HG02798 (cell line): ENCODE data around the gene ERC1.

Experiments
- ATAC-seq: cut with Tn5 transposase; IDR thresholded peaks from one replicate; pipeline ENCODE4 v1.9.1; 2021; ENCODE audit warnings: mild to moderate bottlenecking; ENCODE audit not compliant: unreplicated experiment, poor library complexity

ERC1 gene

DNA sequence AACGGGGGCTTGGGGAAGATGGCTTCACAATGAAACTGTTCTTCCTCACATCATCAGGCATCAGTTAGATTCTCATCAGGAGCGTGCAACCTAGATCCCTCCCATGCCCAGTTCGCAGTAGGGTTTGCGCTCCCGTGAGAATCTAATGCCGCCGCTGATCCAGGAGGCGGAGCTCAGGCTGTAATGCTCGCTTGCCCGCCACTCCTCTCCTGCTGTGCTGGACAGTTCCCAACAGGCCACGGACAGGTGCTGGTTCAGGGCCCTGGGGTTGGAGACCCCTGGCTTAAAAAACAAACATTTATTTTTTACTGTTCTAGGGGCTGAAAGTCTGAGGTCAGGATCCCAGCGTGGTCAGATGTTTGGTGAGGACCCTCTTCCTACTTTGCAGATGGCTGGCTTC, 422.9 kb downstream of the ERC1 start:
- ATAC-seq: no peak

DNA sequence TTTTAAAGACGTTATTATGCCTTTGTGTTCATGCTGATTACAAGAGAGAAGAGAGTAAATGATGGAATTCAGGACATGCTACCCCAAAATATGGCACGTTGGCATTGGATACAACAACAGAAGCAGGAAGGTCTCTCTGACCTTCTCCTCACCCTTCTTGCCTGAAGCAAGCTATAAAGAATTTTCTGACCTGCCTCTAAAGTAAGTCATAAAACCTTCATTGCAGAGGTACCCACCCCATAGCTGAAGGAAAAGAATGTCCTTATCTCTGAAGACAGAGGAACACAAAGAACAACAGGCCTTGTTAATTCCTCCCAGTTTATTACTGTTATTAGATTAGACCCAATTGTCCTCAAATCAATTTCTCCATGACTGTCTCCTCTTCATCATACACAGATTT, 427.1 kb downstream of the ERC1 start:
- no peak for ATAC-seq

DNA sequence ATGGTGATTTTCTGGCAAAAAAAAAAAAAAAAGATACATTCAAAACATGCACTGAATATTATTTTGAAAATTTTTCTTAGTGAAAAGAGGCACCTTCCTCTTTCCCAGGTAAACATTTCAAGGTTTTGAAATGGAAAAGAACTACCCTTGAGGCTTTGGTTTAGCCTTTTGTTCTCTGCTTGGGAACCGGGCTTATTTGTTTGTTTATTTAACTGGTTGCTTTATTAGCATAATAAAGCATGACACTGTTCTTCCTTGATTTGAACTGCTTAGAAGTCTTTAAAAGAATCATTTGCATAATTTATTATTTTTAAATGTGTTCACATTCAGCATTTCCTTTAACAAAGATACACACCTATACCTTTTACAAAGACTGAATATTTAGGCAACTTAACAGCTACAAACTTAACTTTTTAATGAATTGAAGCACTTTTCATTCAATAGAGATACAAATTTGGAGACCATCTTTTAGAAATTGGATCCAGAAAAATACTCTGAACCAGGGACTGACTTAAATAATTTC, 428.9 kb downstream of the ERC1 start:
- no peak for ATAC-seq

DNA sequence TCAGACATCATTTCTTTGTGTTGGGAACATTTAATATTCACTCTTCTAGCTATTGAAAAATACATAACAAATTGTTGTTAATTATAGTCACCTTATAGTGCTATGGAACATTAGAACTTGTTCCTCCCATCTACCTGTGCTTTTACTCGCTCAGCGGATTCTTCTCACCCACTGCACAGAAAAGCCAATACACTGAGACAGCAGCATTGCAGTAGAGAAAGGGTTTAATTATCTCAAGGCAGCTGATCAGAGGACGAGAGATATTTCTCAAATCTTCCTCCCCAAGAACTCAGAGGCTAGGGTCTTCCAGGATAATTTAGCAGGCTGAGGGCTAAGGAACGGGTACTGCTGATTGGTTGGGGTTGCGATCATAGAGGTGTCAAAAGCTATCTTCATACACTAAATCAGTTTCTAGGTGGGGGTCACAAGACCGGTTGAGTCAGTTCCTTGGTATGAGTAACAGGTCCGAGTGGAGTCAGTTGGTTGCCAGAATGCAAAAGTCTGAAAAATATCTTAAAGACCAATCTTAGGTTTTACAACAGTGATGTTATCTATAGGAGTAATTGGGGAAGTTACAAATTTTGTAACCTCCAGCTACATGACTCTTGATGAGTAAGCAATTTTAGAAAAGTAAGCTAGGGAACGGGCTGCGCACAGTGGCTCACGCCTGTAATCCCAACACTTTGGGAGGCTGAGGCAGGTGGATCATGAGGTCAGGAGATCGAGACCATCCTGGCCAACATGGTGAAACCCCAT, 430.2 kb downstream of the ERC1 start:
- ATAC-seq: no peak

DNA sequence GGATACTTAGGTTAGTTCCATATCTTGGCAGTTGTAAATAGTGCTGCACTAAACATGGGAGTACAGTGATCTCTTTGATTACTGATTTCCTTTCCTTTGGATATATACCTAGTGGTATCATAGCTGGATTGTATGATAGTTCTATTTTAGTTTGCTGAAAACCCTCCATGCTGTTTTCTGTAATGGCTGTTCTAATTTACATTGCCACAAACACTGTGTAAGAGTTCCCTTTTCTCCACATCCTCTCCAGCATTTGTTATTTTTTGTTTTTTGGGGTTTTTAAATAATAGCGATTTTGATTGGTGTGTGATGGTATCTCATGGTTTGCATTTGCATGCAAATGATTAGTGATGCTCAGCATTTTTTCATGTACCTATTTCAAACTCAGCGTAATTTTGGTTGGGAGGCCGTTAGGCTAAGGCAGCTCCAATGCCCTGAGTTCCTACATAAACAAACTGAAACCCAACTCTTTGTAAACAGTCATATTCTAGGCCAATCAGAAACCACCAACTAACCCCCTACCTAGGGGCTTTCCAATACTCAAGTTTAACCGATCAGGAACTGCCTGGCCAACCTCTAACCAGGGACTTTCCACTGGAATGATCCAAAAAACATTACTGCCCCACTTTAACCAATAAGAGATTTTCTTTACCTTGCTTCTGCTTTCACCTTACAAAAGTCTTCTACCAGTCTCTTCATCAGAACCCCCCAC, 431.7 kb downstream of the ERC1 start:
- ATAC-seq: peak; percentile 54

DNA sequence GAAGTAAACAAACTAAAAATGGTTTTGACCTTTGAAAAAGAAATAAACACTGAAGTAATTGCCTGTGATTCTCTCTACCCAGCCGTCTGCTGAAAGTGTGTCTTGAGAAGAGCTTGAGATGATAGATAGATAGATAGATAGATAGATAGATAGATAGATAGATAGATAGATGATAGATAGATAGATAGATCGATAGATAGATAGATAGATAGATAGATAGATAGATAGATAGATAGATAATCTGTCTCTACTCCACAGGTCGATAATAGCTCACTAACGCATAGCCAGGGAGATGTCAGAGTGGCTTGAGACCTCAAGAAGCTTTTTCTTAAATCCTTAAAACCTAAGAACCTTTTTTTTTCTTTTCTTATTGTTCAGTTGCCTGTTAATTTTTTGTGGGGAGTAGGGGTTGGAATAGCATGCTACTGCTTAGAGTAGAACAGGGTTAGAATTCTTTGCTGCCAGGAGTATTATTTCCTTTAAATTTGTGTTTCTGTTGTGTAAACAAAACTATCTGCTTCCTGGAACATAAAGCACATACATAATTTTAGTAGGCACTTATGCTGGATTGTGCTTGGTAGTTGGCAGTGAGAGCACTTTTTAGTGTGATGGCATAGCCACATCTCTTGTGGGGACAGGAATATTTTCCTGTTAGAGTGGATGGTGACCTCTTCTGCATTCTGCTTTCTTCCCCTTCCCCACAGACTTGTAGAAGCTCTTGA, 433.8 kb downstream of the ERC1 start:
- ATAC-seq: no peak

DNA sequence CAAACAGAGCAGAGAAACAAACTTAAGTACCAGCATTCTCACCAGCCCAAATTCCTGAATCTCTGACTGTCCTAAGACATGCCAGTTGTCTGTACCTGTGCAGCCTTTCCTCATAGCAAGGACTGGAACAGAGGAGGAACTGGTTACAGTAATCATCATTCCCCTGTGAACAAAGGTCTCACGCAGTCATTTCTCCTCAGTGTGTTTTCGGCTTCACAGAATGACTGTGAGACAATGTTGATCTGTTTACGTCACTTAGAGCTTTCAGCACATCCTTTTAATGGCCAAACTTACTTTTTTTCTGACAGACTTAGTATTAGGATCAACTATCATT, 434.3 kb downstream of the ERC1 start:
- ATAC-seq: no peak

DNA sequence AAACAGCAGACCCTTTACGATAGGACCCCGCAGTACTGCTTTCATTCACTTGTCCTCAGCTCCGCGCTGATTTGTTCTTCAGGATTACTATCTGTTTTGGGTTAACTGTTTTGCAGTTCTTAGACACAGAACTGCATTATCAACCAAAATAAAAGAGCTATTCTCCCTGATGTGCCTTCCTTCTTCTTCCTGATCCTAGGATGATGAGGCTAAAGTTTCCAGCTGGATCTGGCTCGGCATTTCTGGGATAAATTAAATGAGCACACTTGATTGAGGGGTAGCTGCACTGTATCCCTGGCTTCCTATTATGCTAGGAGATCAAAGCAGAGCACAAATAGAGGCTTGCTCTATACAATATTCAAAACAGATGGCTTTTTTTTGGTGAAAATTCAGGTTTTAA, 437.6 kb downstream of the ERC1 start:
- ATAC-seq: no peak

DNA sequence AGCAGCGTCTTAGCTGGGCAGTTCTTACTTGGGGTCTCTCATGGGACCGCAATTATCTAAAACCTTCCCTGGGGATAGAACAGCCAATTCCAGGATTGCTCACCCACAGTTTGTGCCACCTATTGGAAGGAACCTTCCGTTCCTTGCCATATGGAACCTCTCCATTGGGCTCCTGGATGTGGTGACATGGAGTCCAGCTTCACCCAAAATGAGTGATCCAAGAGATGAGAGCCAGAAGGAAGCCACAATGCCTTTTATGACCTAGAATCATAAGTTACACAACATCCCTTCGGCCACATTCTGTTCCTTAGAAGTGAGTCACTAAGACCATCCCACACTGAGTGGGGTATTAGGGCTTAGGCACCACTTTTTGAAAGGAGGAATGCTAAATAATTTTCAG, 439.0 kb downstream of the ERC1 start:
- no peak for ATAC-seq

DNA sequence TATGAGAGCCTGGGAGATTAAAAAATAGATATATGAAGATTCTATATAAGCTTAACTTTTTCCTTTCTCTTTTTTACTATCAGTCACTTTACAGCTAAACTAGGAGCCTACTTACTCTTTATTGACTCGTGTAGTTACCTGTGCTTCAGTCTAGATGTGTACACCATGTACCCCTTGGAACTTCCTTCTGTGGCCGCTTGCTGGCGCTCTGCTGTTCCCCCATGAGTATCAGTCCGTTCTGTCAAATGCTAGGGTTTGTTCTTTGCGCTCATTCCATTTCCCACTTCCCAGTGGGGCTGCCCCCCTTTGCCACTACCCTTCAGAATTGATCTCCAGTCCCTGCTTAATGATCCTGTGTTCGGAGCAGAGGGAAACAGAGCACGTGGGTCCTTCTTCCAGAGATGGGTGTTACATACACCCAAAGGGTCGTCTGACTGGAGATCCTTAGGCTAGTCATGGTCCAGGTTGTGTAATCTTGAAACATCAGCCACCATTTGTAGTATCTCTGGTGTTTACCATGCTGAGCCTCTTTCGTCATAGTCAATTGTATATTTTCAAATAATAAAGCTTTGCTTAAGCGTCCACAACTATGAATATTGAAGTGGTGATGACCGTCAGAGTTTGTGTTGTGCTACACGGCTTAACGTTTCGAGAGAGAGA, 443.4 kb downstream of the ERC1 start:
- ATAC-seq: no peak

DNA sequence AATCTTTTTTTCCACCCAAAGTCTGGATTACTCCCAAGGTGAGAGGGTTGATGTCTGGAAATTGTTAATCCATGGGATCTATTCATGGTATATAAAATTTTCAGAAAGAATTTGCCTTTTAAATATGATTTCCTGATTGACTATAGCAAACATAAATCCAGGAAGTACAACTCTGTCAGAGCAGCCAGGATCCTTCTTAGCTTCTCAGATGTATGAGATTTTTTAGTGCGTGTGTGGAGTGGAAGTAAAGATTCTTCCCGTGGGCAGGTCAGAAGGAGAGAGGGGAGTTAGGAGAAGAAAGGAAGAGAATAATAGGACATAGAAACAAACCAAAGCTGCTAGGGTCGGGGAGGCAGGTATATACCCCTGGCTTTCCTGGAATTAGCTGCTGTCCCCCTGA, 444.0 kb downstream of the ERC1 start:
- no peak for ATAC-seq

DNA sequence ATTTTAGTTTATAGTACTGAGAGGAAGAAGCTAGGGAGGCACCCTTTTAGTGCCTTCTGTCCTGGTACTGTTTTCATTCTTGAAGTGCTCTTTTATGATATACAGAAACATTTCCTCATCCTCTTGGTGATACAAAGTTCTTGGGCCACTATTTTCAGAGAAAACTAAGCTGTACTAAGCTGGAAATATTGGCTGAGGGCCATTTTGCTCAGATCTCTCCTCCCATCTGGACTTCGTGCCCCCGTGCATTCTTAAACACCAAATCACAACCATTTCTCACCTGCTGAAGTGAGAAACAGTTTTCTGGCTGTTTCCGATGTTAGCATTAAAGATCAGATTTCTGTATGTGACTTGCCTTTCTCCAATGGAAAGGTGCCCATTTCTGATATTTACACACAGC, 444.4 kb downstream of the ERC1 start:
- ATAC-seq: no peak

DNA sequence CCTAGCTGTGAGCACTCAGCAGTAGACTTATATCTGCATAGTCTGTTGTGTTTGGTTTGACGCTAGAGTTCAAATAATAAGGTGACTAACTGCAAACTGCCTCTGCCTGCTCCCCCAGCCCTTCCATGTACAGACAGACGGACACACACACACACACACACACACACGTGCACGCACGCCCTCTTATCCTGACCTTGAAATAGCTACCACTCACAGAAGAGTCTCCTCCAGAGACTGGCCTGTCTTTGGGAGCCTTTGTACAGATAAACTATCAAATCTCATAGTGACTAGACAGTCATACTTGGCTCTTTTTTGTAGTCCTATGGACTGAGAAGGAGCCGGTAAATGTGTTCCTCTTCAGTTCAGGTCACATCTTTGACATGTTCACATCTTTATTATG, 445.0 kb downstream of the ERC1 start:
- ATAC-seq: no peak

DNA sequence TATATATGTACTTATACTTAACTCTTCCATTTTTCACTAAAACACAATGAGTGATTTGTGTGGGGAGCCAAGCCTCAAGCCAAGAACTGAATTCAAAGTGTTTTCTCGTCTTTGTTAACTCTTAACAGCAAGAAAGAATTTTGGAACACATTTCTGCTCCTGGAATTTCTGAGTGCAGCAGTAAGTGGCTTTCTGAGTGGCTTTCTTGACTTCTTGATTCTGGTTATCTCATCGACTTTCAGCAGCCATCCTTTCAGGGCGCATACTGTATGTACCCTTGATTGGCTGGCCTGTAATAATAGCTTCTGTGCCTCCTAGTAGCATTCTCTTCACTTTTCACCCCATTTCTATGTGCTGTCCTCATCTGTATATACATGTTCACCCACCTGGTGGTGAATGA, 446.0 kb downstream of the ERC1 start:
- no peak for ATAC-seq

DNA sequence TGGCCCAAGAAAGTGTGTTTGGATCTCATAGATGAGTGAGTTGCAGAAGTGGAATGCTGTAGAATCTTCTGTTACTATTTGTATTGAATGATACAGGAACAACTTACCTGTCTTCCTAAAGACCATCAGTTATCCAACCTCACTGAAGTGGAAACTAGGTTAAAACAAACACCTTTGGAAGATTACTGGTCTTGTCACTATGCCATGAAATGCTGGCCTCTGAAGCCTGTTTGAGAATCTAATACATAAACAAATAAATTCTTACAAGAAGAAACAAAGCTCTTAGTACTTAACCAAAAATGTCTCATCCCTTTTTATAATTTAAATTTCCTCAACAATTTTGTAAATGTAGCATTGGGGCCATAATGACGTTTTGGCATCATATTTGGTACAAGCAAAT, 448.2 kb downstream of the ERC1 start:
- no peak for ATAC-seq

DNA sequence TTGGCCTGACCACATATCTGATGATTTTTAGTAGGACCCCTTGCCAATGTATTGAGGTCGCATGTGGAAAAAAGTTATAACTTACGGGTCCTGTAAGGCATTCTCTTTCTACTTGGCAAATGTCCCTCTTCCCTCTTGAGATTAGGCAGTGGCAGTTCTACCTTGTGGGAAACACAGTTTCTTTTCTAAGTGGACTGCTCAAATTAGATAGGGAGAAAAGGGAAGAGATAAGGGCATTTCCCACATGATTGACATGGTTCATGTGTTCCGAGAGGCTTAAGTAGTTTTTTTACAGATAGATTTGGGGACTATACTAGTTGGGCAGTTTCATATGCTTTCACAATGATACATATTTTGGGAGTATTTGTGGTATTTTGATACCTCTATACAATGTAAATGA, 448.7 kb downstream of the ERC1 start:
- ATAC-seq: no peak

DNA sequence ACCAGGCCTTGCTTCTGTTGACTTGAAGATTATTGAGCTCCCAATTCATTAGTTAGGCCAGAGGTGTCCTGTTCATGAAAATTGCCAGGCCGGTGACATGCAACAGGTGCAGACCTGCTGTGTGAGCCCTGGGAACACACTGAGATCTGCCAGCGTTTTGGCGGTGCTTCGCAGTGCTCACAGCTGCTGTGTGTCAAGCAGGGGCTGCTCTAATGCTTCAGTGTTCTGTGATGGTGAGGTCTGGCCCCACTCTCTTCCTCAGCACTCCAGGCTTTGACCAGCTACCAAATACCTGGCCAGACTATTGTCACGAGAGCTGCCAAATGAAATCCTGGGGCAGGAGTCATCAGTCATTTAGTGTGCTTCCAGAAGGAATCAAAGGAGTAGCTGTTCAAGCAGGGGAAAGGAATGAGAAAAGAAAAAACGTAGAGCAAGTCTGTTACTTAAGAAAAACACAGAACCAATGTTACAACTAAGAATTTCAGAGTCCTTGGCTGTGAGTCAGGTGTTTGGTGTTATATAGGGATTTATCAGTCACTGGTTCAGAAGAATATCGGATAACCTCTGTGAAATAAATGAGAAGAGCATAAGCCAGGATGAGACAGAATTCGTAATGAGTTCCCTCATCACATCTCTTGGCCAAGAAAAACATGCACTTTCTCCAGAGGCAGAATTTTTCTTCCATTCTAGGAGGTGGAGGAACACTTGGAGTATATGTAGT, 452.6 kb downstream of the ERC1 start:
- ATAC-seq: no peak

DNA sequence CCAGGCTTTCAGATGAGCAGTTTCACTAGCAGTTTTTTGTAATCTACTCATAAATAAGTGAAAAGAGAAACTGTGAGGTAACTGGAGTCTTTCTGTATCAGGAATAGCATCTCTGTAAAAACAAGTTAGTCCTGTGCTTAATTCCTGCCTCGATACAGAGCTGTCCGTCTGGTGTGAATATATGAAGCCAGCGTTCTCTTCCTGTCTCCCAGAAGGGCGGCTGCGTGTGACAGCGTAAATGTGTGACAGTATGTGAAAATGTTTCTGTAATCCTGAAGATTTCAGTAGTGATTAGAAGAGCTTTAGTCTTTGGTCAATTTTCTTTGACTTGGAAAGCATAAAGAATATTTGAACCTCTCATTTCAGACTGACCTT, 453.1 kb downstream of the ERC1 start:
- ATAC-seq: no peak

DNA sequence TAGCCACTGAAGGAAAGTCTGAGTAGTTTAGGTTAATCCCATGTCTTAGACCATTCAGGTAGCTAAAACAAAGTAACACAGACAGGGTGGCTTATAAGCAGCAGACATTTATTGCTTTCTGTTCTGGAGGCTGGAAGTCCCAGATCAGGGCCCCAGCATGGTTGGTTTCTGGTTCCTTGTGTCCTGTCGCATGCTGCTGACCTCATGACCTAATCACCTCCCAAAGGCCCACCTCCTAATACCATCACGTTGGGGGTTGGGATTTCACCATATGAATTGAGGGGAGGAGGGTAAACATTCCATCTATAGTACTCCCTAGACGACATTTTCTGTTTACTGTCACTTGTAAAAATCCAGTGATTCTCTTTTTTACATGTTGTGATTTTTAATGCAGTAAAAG, 454.8 kb downstream of the ERC1 start:
- ATAC-seq: no peak

DNA sequence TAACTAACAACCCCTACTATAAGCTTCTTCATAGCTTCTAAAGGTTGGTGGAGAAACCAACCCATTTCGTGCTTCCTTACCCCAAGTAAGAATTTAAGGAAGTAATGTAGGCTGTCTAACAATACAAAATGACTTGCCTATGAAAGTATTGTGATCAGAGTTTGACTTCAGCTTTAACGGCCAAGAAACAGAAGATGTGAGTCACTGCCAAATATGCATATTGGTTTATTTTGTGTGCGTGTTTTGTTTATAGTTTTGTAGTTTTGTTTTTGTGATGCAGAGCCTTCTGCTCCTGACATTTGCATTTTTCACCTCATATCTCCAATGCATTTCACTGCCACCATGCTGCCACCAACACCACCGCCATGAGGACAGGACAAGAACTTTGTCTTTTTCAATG, 457.3 kb downstream of the ERC1 start:
- ATAC-seq: no peak
